Measurements from ENCODE around the gene IFFO2. TPM values are rescaled to one million over a fixed set of nuclear protein-coding genes. Genes with fewer than 3 reads are reported as not detected.

The IFFO2 gene
- total RNA-seq, 1 experiment from 2014 or later = 15.6 TPM

- no peak for ATAC-seq
- ChIA-PET CTCF (interaction anchor here (2.4 kb wide), 1 partner anchor 271 kb away, joined by 7 read pairs; no protein-coding TSS in a partner anchor), RAD21 (ENCODE audit: low non-redundant PET in 1 of 2, low total read pairs in 2 of 2, uncharacterized antibody in 2 of 2, unreplicated experiment in 2 of 2) (no interaction called here), POLR2A (no interaction called here)
- Histone ChIP-seq H3K4me3 (replicated peaks in 1 of 2; ENCODE audit: low read depth in 1 of 2, low read length in 2 of 2) (no peak overlapping the region), H3K36me3 (ENCODE audit: control insufficient read depth in 1 of 2, insufficient read depth in 2 of 2, low read length in 2 of 2) (no peaks in the 10 kb centered on the region), H4K20me1 (ENCODE audit: insufficient read depth) (no peaks in the 10 kb centered on the region), H3K4me2 (ENCODE audit: low read length) (no peak overlapping the region), H2AFZ (ENCODE audit: low read depth, low read length, poor library complexity, severe bottlenecking) (no peak overlapping the region), H3K27ac (ENCODE audit: low read depth, low read length) (no peak overlapping the region), H3K27me3 (ENCODE audit: insufficient read depth, low read length) (0 out of 2 replicates have a peak, but pooled peaks cover 3% of the 10 kb centered on the region), H3K9me2 (ENCODE audit: insufficient read depth) (no peaks in the 10 kb centered on the region), H3K9ac (ENCODE audit: low read length) (no peak overlapping the region), H3K4me1 (ENCODE audit: control insufficient read depth in 1 of 2, insufficient read depth in 2 of 2, low read length in 2 of 2) (no peaks in the 10 kb centered on the region), H3K79me2 (ENCODE audit: insufficient read depth, low read length) (no peaks in the 10 kb centered on the region), H3K9me3 (ENCODE audit: control insufficient read depth in 1 of 2, insufficient read depth in 1 of 2, low read depth in 1 of 2, low read length in 2 of 2) (no peaks in the 10 kb centered on the region)
- intact Hi-C loops (cut with micrococcal nuclease) = no loop called here
- no peak for DNase-seq (ENCODE audit: low read depth, low spot score)
- TF ChIP-seq REST (IDR thresholded peaks at IDR 0.05; ENCODE audit: low read depth) (no peak), SP1 (IDR thresholded peaks at IDR 0.05; ENCODE audit: low read depth) (no peak), TCF7L2 (IDR thresholded peaks at IDR 0.05; ENCODE audit: borderline replicate concordance, extremely low read depth, insufficient read depth, insufficient read length) (no peak), JUND (IDR thresholded peaks at IDR 0.05) (no peak), ZBTB33 (IDR thresholded peaks at IDR 0.05; ENCODE audit: extremely low read depth, insufficient replicate concordance, low read length) (no peak), ZFX (IDR thresholded peaks at IDR 0.05) (no peak), ELF1 (IDR thresholded peaks at IDR 0.05; ENCODE audit: borderline replicate concordance, low read depth) (no peak), SIN3A (IDR thresholded peaks at IDR 0.05; ENCODE audit: low read depth) (no peak), CBX3 (IDR thresholded peaks at IDR 0.05; ENCODE audit: low read depth) (no peak)
- no TSS peak for BruUV-seq (replicated peaks)
These were observed 87.6 kb downstream of the IFFO2 start for GRCh38 chr1:18868801-18869424.
